HPDE6-E6E7 (cell line): ENCODE measurements around the gene KCNK5.

Experiments
- DNase-seq: peaks from one replicate; pipeline ENCODE4 v3.0.0; 2011; ENCODE audit warnings: missing footprints; ENCODE audit errors: extremely low spot score

The KCNK5 gene

GRCh38 chr6:39215640-39216158 is 13.6 kb downstream of the KCNK5 start:
- no peak for DNase-seq

DNA sequence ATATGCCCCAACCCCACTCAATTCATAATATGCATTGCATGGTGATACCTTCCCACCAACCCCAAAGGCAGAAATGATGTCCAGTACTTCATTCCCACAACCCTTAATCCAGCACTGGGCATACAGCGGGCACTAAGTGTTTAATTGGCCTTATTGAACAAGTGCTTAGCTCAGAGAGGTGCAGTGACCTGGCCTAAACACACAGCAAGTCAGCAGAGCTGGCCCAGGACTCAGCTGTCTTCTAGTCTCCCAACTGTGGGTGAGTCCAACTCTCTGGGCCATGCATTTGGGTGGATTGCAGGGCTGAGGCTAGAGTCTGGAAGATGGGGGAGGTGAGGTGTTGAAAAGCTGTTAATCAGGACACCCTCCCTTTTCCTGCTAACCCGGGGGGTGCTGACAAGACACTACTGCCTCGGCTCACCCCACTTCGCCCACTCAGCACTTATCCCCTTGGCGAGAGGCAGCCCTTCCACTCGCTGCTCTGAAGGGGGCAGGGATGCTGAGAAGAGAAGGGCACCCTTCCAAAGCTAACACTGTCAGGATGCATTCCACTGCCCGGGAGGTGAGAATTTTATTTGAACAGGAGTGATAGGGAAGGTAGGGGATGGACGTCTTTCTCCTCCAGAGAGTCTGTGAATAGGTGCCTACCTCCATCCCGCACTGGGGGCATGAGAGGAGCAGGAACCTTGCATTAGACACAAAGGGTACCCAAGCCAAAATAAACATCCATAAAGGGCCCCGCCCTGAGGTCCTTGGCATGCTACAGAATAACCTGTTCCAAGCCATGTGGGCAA is 14.2 kb downstream of the KCNK5 start:
- no peak for DNase-seq

GRCh38 chr6:39214120-39214813 is 15.0 kb downstream of the KCNK5 start:
- DNase-seq: no peak

GRCh38 chr6:39213195-39213920 is 15.9 kb downstream of the KCNK5 start:
- DNase-seq: no peak

GRCh38 chr6:39211183-39211582 is 18.1 kb downstream of the KCNK5 start:
- DNase-seq: no peak

- no peak for DNase-seq
Measured at GRCh38 chr6:39210450-39210849, 18.8 kb downstream of the KCNK5 start.

DNA sequence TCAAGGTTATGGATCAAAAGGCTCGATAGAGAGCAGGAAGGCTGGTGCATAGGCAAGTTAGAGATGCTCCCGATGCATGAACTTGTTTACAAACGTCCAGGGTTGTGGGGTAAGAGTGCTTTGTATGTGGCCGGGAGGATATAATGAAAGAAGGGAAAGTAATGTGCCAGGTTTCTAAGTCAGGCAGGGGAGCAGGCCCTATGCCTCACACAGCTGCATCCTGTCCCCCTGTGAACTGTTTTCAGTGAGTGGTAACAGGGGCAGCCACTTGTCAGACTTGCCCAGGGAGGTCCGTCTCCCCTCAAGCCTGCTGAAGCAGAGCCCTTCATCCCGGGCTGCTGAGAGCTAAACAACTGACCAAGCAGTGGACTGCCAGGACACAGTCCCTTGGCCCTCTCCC is 19.4 kb downstream of the KCNK5 start:
- DNase-seq: no peak

GRCh38 chr6:39209360-39209811 is 19.9 kb downstream of the KCNK5 start:
- DNase-seq: no peak

DNA sequence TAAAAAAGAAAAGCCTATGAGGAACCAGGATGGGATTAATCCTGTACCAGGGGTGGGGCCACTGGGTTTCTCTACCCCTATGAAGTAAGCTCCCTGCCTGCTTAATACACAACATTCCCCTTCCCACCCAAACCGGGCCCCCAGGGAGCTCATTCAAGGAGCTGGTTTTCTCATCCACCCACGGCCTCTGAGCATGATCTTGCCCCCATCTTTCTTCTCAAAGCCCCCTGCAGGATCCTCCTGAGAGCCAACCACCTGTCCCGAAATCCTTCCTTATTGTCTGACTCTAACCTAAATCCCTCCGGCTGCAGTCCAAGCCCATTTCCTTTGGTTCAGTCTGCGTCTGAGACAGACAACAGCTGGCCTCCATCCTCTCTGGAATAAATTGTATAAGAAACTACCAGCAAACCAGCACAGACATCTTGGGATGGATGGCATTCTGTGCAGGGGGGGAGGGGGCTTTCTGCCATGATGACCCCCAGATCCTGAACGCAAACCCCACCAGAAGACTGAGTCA is 21.0 kb downstream of the KCNK5 start:
- DNase-seq: no peak

GRCh38 chr6:39207416-39208222 is 21.7 kb downstream of the KCNK5 start:
- DNase-seq: no peak

DNA sequence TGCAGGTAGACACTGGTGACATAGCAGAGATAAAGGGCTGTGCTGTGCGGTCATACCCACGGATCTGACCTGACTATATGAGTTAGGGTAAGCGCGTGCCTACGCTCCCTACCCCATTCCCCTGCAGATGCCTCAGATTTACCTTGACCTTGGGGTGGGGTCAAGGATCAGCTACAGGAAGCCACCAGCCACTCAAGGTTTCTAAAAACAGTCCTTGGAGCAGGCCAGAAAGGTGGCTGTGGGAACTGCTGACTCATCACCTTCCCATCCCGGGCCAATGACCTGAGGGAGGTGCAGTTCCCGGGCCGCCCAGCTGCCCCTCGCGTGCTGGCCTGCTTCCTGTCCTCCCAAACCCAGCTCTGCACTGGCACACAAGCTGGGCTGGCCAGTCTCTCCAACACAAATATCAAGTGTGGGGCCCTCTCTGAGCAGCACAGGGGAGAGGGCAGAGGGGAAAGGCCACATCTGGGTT is 23.0 kb downstream of the KCNK5 start:
- DNase-seq: no peak

GRCh38 chr6:39204646-39205244 is 24.5 kb downstream of the KCNK5 start:
- no peak for DNase-seq

GRCh38 chr6:39204160-39204495 is 25.1 kb downstream of the KCNK5 start:
- DNase-seq: no peak

GRCh38 chr6:39203436-39204159 is 25.7 kb downstream of the KCNK5 start:
- DNase-seq: peak; percentile 67

GRCh38 chr6:39202166-39202565 is 27.1 kb downstream of the KCNK5 start:
- DNase-seq: no peak

DNA sequence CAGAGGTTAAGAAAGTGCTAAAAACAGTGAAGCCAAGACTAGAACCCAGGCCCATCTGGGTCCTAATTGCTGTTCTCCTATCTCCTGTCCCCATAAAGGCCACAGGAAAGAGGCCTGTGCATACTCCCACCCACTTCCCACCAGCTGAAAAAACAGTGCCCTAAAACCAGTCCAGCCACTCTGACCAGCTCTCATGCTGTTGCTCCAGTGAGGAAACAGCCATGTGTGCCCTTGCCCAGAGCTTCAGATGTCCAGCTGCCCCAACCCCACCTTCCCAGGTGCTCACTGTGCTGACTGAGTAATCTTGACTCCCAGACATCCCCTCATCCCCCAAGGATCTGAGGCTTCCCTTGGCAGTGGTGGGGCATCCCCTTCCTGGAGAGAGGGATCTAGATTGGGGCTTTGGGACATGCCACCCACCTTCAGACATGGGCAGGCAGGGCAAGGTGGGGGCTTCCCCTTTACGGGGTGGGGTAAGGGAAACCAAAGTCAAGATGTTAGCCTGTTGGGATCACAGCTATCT is 28.7 kb downstream of the KCNK5 start:
- no peak for DNase-seq

GRCh38 chr6:39199976-39200375 is 29.3 kb downstream of the KCNK5 start:
- no peak for DNase-seq

DNA sequence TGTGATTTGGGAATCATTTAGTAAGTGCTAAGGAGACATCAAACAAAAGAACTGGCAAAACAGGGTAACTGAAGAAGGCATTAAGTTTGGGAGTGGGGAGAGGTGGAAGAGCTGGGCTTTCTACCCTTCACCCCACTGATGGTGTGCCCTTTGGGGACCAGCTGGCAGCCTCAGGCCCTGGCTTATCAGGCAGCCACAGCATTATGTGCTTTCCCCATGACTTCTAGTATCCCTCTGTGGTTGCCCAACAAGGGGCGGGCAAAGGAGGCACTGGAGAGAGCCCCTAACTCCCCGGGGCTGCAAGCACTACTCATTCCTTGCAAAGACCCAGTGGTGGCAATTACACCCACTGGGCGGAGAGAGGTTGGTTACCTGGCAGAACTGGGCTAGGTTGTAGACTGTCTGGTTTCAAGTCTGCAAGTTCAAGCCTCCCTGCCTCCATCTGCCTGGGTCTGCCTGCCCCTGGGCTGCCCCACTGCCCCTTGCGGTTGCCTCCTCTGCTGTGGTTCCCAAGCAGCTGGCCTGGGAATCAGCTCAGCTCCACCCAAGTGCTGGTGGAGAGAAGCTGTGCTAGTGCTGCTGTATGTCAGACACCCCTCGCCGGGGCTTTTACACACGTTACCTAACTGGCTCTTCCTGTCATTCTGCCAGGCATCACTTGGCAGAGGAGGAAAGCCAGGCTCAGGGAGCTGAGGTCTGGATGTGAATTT is 29.9 kb downstream of the KCNK5 start:
- no peak for DNase-seq

- no peak for DNase-seq
Measured at GRCh38 chr6:39198528-39198927, 30.7 kb downstream of the KCNK5 start.
